22Rv1 (cell line): ENCODE results near the gene SENP6.

Experiments
- ZFX ChIP-seq: fragments of 450-650 bp; IDR thresholded peaks from 2 replicates; pipeline ENCODE4 v1.6.1; 2017; ENCODE audit warnings: antibody characterized with exemption, borderline replicate concordance
- TF ChIP-seq, protein P1 (sequence below): fragments of 450-650 bp; IDR thresholded peaks from 2 replicates; pipeline ENCODE4 v1.5.1; 2017; ENCODE audit warnings: mild to moderate bottlenecking

DNA sequence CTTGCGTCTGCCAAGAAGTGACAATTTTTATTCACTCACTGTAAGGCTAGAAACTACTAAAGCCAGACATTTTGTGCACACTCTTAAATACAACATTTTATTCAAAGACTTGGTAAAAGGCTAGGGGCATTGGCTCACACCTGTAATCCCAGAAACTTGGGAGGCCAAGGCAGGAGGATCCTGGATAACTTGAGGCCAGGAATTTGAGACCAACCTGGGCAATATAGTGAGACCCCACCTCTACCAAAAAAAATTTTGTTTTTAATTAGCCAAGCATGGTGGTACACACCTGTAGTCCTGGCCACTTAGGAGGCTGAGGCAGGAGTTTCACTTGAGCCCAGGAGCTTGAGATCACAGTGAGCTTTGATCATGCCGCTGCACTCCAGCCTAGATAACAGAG, 11.3 kb upstream of the SENP6 start:
- TF ChIP-seq, protein P1, sequence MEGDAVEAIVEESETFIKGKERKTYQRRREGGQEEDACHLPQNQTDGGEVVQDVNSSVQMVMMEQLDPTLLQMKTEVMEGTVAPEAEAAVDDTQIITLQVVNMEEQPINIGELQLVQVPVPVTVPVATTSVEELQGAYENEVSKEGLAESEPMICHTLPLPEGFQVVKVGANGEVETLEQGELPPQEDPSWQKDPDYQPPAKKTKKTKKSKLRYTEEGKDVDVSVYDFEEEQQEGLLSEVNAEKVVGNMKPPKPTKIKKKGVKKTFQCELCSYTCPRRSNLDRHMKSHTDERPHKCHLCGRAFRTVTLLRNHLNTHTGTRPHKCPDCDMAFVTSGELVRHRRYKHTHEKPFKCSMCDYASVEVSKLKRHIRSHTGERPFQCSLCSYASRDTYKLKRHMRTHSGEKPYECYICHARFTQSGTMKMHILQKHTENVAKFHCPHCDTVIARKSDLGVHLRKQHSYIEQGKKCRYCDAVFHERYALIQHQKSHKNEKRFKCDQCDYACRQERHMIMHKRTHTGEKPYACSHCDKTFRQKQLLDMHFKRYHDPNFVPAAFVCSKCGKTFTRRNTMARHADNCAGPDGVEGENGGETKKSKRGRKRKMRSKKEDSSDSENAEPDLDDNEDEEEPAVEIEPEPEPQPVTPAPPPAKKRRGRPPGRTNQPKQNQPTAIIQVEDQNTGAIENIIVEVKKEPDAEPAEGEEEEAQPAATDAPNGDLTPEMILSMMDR: no peak
- TF ChIP-seq ZFX: no peak
